Upper lobe of right lung (tissue), 1 donor: ENCODE results near the gene ZEB2. TPM values are rescaled to one million over a fixed set of nuclear protein-coding genes. Genes with fewer than 3 reads are reported as not detected.
A peak's percentile ranks its signal among the peaks of the same experiment; 100 is the strongest.

Experiments used
- ATAC-seq: fragments of 200-7000 bp; cut with Tn5 transposase; one replicate; pipeline ENCODE4 v1.9.1; 2020; ENCODE audit warnings: mild to moderate bottlenecking, moderate library complexity
- DNase-seq: peaks from one replicate; pipeline ENCODE4 v3.0.0-alpha.2; 2020
- H3K27ac ChIP-seq: fragments of 200-600 bp; one replicate; pipeline ENCODE4 v1.8.0; 2022
- H3K27me3 ChIP-seq: fragments of 200-600 bp; one replicate; pipeline ENCODE4 v1.8.0; 2022; ENCODE audit warnings: mild to moderate bottlenecking
- H3K36me3 ChIP-seq: fragments of 200-600 bp; one replicate; pipeline ENCODE4 v1.8.0; 2022
- H3K4me1 ChIP-seq: fragments of 200-600 bp; one replicate; pipeline ENCODE4 v1.8.0; 2022
- H3K4me3 ChIP-seq: fragments of 200-600 bp; one replicate; pipeline ENCODE4 v1.8.0; 2022; ENCODE audit warnings: mild to moderate bottlenecking
- H3K9me3 ChIP-seq: fragments of 200-600 bp; one replicate; pipeline ENCODE4 v1.8.0; 2022
- CTCF ChIP-seq: fragments of 200-600 bp; IDR thresholded peaks from one replicate; pipeline ENCODE4 v1.8.0; 2022; ENCODE audit warnings: antibody characterized with exemption
- intact Hi-C: fragments of 100-400 bp; cut with DNase I; formaldehyde crosslinking; loops from one replicate; pipeline ENCODE4 v1.11.0; 2022
- total RNA-seq: library from RNA; stranded (reverse); fragmentation: NEBNext Ultra II Directional; extraction: Animal tissue kit (Norgen Biotek cat#: 25700); gene quantifications from one replicate; pipeline ENCODE4 v1.2.1, GENCODE V29; 2021
- donor health status: DM: no; HTN: yes; CAD: no; lungs with severe emphysema.

The ZEB2 gene
- total RNA-seq, 1 donor from 2014 or later, result 178 TPM

DNA sequence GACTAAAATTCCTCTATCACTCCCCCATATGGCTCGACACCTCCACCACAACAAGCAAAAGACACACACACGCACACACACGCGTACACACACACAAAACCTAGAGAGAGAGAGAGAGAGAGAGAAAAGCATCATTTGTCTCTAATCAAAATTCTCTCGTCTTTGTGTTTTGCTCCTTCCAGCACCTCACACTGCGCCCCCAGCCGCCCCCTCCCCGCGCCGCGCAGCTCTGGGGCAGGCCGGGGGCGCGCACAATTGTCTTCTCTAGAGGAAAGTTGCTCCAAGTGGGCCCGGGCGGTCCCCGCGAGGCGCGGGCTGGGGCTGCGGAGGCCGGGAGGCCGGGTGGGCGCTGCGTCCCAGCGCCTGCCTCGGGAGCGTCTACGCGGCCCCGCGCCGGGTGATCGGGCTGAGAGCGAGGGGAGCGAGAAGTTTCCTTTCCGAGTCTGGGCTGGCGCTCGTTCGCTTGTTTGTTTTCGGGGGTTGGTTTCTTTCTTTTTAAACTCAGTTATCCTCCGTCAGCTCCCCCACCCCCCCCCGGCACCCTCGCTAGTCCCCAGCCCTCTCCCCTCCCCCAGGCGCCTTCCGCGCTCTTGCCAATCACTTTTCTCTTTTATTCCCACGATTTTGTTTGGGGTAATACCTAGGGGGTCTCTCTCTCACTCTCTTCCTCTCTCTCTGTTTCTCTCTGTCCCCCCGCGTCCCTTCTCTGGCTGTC, 4.1 kb downstream of the ZEB2 start:
- Histone ChIP-seq H3K4me3 (peak overlapping the region; percentile 63), H3K27ac (peak overlapping the region; percentile 97), H3K27me3 (no peaks in the 10 kb centered on the region), H3K36me3 (no peaks in the 10 kb centered on the region), H3K9me3 (no peaks in the 10 kb centered on the region), H3K4me1 (peaks cover 10% of the 10 kb centered on the region)
- peak; percentile 30 for ATAC-seq
- intact Hi-C loops, result no loop called here
- no peak for TF ChIP-seq CTCF
- DNase-seq, result peak; percentile 77

DNA sequence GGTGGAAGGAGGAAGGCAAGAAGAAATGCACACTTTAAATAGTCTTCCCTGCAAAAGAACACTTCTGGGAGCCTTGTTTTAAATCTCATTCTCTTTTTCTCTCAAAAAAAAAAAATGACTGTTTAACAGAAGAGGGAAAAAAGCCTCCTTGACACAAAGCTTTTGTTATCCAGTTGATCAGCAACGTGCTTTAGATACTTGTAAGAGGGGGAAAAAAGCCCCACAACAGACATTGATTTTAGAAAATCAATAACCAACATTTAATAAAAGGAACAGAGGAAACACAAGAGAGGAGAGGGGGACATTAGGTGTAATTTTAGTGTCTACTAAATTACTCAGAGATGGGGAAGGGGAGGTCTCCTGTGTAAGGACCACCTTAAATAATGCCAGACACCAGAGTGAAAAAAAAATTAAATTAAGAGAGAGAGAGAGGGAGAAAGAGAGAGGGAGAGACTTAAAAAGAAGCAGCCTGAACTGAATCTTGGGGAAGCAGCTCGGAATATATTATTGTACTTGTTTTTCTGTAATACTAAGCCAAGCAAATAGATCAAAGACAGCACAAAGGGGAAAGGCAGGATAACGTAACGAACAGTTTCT, 4.7 kb downstream of the ZEB2 start:
- no peaks in the 10 kb centered on the region for H3K27me3 ChIP-seq
- H3K27ac ChIP-seq, result peak overlapping the region; percentile 97
- H3K4me3 ChIP-seq, result peak overlapping the region; percentile 63
- peaks cover 11% of the 10 kb centered on the region for H3K4me1 ChIP-seq
- ATAC-seq (no peak), DNase-seq (no peak)
- TF ChIP-seq CTCF, result no peak
- intact Hi-C loops, result no loop called here
- no peaks in the 10 kb centered on the region for H3K36me3 ChIP-seq
- no peaks in the 10 kb centered on the region for H3K9me3 ChIP-seq

DNA sequence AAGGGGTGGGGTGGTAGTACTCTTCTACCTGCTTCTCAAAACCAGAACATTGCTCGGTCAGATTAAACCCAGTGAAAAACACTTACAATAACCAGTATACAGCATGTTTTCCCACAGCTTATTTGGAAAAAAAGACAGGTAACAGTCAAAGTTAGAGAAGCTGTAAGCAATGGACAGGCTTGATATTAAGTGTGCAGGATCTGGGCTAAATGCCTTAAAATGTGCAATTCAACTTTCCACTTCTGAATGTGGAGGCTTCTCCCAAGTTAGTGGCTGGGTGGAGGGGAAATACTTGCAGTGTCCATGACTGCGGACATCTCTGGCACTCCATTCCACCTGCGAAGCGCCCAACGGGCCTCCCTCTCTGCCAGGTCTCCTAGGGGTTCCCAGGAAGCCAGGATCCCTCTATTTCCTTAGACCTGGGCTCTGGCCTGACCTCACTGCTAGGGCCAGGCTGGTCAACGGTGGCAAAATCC, 5.3 kb downstream of the ZEB2 start:
- intact Hi-C loops, result no loop called here
- DNase-seq, result no peak
- no peak for TF ChIP-seq CTCF
- no peaks in the 10 kb centered on the region for H3K36me3 ChIP-seq
- peak overlapping the region; percentile 63 for H3K4me3 ChIP-seq
- H3K27me3 ChIP-seq, result no peaks in the 10 kb centered on the region
- H3K4me1 ChIP-seq, result peaks cover 17% of the 10 kb centered on the region
- H3K9me3 ChIP-seq, result no peaks in the 10 kb centered on the region
- H3K27ac ChIP-seq, result peak overlapping the region; percentile 97
- no peak for ATAC-seq

DNA sequence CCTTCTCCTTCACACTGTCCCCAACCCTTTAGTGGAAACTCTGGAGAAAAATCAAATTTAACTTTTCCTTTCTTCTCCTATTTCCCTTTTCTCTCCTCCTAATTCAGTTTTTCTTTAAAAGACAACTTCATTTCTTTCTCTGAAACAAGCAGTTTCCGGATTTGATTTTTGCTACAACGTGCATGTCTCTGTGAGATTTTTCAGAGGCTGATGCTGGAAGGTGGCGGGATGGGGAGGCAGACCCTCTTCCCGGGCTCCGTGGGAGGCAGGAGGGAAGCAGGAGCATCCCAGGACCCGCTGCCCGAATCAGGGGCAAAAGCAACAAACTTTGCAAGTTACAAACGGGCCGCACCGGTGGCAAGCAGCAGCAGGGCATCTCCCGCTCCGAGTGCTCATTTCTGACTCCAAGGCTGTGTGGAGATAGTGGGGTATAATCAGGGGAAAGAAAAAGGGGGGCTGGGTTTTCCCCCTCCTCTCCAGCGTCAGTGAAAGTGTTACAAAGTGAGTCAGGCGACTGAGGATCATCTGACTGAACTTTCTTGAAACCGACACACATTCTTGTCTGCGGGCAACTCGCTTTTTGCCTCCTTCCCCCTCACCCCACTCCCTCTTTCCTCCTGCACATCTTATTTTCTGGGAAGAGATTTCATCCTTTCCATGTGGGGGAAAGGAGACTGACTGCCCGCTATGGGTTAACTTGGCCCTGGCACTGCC, 6.4 kb downstream of the ZEB2 start:
- Histone ChIP-seq H3K36me3 (no peaks in the 10 kb centered on the region), H3K27ac (peak overlapping the region; percentile 97), H3K27me3 (no peaks in the 10 kb centered on the region), H3K4me3 (peak overlapping the region; percentile 63), H3K9me3 (no peaks in the 10 kb centered on the region), H3K4me1 (peaks cover 28% of the 10 kb centered on the region)
- no peak for TF ChIP-seq CTCF
- DNase-seq (no peak), ATAC-seq (peak; percentile 4)
- intact Hi-C loops, result no loop called here

DNA sequence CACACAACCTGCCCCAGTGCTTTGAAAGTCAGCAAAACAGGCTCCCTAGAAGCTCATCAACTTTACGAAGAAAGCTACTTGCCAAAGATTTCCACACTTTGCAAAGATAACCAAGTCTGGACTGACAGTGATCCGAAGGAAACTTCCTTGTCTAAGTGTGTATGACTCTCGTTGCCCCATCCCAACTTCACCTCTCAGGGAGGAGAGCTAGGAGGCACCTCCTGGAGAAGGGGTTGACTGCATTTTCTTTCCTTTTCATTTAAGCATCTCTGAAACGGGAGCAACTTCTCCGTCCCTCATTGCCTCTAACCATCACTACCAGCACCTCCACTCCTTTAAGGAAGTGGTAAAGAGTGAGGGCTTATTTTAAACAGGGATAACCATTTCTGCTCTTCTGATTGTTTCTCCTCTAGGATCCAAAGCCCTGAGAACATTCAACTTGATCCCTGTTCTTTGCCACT, 7.0 kb downstream of the ZEB2 start:
- Histone ChIP-seq H3K27me3 (no peaks in the 10 kb centered on the region), H3K4me1 (peaks cover 33% of the 10 kb centered on the region)
- intact Hi-C loops, result no loop called here

More for the DNA sequence above, 7.0 kb downstream of the ZEB2 start:
- Histone ChIP-seq H3K36me3 (no peaks in the 10 kb centered on the region), H3K9me3 (no peaks in the 10 kb centered on the region), H3K4me3 (peak overlapping the region; percentile 63), H3K27ac (peak overlapping the region; percentile 97)
- ATAC-seq (no peak), DNase-seq (no peak)
- TF ChIP-seq CTCF, result no peak
